Measurements from ENCODE around the gene PCMTD2. TPM values are rescaled to one million over a fixed set of nuclear protein-coding genes. Genes with fewer than 3 reads are reported as not detected.

PCMTD2 gene
- total RNA-seq: 10 to 100 TPM; 34.5 to 90.8 (median 46.9) TPM

DNA sequence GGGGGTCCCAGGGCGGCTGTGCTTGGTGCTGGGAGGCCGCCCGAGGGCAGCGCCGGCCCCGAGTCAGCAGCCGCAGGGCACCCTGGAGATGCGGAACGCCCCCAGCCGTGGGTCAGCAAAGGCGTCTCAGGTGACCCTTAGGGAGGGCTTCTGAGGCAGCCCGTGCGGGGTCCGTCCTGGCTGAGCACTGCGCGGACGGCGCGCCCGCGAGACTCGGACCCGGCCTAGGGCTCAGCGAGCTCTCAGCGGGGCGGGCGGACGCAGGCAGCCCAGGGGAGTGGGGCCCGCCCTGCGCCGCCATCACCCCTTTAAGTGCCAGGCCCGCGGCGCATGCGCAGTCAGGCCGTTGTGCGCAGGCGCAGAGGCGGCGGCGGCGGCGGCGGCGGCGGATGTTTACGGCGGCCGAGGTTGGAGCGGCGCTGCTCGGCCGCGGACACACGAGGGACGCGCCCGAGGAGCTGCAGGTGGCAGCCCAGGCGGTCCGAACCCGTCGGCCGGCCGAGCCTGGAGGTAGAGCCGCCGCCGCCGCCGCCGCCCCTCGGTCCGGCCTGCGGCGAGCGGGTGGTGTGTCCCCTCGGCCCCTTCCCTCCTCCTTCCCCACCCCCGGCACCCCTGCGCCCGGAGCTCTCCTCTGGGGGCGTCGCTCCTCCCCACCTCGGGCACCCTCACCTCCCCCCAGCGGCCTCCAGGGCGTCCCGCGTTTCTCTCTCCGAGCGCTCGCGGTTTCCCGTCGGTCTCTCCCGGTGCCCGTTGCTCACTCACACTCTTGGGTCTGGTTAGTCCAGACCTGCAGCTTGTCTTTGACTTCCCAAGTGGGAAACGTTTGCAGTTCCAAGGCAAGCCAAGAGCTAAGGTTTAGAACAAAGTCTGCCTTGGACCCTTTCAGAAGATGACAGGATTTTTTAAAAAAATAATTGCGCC is at the start of gene PCMTD2:
Gene PCMTD2, plus strand, starts transcription at position 388 of the 921 bp plus-strand sequence. CDS start 4,218 bp downstream, outside the sequence.
- Histone ChIP-seq H3K27me3 (no peaks in the 10 kb centered on the region), H3K4me3 (peak within 1 kb of the TSS; percentile 64 to 98 (median 83)), H3K36me3 (no peaks in the 10 kb centered on the region), H3K4me1 (peaks cover 0 to 28% (median 5%) of the 10 kb centered on the region in 4 donors), H3K9me3 (no peaks in the 10 kb centered on the region), H3K27ac (peak within 1 kb of the TSS; percentile 83 to 96 (median 88))
- no peak for TF ChIP-seq POLR2A (IDR thresholded peaks at IDR 0.05)
- TF ChIP-seq, protein P1, sequence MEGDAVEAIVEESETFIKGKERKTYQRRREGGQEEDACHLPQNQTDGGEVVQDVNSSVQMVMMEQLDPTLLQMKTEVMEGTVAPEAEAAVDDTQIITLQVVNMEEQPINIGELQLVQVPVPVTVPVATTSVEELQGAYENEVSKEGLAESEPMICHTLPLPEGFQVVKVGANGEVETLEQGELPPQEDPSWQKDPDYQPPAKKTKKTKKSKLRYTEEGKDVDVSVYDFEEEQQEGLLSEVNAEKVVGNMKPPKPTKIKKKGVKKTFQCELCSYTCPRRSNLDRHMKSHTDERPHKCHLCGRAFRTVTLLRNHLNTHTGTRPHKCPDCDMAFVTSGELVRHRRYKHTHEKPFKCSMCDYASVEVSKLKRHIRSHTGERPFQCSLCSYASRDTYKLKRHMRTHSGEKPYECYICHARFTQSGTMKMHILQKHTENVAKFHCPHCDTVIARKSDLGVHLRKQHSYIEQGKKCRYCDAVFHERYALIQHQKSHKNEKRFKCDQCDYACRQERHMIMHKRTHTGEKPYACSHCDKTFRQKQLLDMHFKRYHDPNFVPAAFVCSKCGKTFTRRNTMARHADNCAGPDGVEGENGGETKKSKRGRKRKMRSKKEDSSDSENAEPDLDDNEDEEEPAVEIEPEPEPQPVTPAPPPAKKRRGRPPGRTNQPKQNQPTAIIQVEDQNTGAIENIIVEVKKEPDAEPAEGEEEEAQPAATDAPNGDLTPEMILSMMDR (IDR thresholded peaks at IDR 0.05): peak in 1 of 6 experiments; percentile 18
- DNase-seq: peak; percentile 77 to 90 (median 89)

DNA sequence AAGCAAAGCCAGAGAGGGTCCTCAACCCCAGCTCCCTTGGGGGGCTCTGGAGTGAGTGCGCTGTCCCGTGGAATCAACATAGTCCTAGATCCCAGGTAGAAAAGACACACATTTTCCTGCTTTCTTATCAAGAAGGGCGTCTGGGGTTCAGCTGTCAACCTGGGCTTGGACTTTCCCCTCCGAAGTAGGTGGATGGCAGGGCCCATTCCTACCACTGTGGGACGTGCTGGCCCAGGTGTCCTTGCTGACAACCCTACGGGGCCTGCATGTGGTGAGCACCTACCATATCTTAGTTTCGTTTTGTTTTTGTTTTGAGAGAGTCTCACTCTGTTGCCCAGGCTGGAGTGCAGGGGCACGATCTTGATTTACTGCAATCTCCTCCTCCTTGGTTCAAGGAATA is 48.9 kb upstream of the PCMTD2 start:
- TF ChIP-seq, protein P1 (IDR thresholded peaks at IDR 0.05): no peak
- TF ChIP-seq POLR2A (IDR thresholded peaks at IDR 0.05): no peak
- H3K4me3 ChIP-seq: no peak overlapping the region
- no peak for DNase-seq

GRCh38 chr20:64207641-64208590 is 47.6 kb upstream of the PCMTD2 start:
- no peaks in the 10 kb centered on the region for H3K27me3 ChIP-seq
- no peaks in the 10 kb centered on the region for H3K9me3 ChIP-seq
- peaks cover 0 to under 1% (median 0%) of the 10 kb centered on the region in 4 donors for H3K4me1 ChIP-seq
- TF ChIP-seq, protein P1 (IDR thresholded peaks at IDR 0.05): no peak
- no peak for TF ChIP-seq POLR2A (IDR thresholded peaks at IDR 0.05)
- no peaks in the 10 kb centered on the region for H3K36me3 ChIP-seq
- H3K4me3 ChIP-seq: no peak overlapping the region
- no peak for DNase-seq
- no peak overlapping the region for H3K27ac ChIP-seq

More for the DNA sequence above, 48.9 kb upstream of the PCMTD2 start:
- Histone ChIP-seq H3K9me3 (no peaks in the 10 kb centered on the region), H3K27ac (no peak overlapping the region), H3K36me3 (no peaks in the 10 kb centered on the region), H3K4me1 (no peaks in the 10 kb centered on the region), H3K27me3 (no peaks in the 10 kb centered on the region)

- Histone ChIP-seq H3K27ac (no peak overlapping the region), H3K27me3 (no peaks in the 10 kb centered on the region), H3K36me3 (no peaks in the 10 kb centered on the region), H3K9me3 (no peaks in the 10 kb centered on the region), H3K4me3 (no peak overlapping the region), H3K4me1 (peaks cover 0 to 10% (median 0%) of the 10 kb centered on the region in 4 donors)
- no peak for TF ChIP-seq POLR2A (IDR thresholded peaks at IDR 0.05)
- TF ChIP-seq, protein P1 (IDR thresholded peaks at IDR 0.05): no peak
- no peak for DNase-seq
These were observed 46.4 kb upstream of the PCMTD2 start for GRCh38 chr20:64209148-64209547.

DNA sequence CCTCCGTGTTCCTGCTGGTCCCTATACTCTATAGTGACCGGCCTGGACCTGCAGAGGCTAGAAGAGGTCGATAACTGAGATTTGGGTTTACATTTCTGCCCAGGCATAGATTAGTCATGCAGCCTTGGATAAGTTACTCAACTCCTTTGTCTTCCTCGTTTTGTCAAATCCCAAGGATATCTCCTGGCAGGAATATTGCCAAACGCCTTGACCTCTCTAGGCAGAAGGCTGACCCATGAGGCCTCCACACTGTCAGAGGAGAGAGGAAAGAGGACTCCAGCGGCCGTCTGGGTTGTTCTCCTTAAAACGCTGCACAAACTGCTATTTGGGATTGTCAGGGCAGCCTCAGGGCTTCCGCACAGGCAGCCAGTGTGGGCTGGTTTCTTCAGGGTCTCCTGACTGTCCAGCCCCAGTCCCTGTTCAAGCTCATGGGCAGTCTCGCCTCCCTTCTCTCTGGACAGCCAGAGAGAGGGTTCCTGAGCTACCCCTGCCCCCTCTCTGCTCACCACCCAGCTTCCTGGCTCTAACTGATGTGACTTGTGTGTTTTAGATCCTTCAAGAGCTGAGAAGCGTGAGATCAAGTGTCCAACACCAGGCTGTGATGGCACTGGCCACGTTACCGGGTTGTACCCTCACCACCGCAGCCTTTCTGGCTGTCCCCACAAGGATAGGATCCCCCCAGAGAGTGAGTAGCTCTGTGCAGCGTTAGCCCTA is 44.7 kb upstream of the PCMTD2 start:
- Histone ChIP-seq H3K27ac (no peak overlapping the region), H3K4me3 (no peak overlapping the region), H3K27me3 (no peaks in the 10 kb centered on the region), H3K9me3 (no peaks in the 10 kb centered on the region), H3K4me1 (peaks cover 0 to 10% (median 0%) of the 10 kb centered on the region in 4 donors), H3K36me3 (no peaks in the 10 kb centered on the region)
- no peak for DNase-seq
- TF ChIP-seq POLR2A (IDR thresholded peaks at IDR 0.05): no peak
- TF ChIP-seq, protein P1 (IDR thresholded peaks at IDR 0.05): no peak
